Cerebellar cortex (tissue), 1 donor: ENCODE data around the gene BPIFA3.
A peak's percentile ranks its signal among the peaks of the same experiment; 100 is the strongest.

Experiments
- DNase-seq: peaks from one replicate; pipeline ENCODE4 v3.0.0-alpha.2; 2015; ENCODE audit warnings: low spot score

The BPIFA3 gene

DNA sequence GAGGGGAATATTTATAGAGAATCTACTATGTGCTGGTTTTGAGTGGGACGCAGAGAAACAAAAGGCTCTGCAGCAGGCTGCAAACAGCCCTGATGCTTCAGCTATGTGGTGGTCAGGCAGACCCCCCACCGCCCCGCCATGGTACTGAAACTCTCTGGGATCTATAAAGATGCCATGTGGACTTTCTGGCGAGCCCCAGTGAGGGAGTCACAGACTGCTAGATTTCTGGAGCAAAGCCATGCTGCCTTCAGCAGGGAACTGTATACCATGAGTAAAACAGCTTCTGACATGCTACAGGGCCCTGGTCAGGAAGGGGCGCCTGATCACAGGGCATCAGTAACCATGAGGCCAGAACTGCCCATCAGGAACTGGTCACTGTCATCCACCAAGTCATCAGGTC lies 46.6 kb downstream of the BPIFA3 start:
- DNase-seq, result peak; percentile 48

DNA sequence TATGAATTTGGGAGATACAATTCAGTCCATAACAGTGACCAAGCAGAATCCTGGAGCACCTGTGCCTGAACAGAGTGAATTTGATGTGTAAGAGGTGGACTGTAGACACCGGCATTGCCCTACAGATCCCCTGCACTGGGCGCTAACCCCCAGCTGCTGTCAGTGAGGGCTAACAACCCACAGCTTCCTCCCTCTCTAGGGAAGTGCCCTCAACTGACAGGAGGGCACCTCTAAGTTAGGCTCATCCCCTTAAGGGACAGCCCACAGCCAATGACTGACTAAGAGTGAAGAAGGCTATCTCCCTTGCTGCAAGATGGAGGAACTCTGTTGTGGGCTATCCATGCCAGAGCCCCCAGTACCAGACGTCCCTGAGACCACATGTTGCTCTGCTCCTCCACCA lies 50.5 kb downstream of the BPIFA3 start:
- no peak for DNase-seq

DNA sequence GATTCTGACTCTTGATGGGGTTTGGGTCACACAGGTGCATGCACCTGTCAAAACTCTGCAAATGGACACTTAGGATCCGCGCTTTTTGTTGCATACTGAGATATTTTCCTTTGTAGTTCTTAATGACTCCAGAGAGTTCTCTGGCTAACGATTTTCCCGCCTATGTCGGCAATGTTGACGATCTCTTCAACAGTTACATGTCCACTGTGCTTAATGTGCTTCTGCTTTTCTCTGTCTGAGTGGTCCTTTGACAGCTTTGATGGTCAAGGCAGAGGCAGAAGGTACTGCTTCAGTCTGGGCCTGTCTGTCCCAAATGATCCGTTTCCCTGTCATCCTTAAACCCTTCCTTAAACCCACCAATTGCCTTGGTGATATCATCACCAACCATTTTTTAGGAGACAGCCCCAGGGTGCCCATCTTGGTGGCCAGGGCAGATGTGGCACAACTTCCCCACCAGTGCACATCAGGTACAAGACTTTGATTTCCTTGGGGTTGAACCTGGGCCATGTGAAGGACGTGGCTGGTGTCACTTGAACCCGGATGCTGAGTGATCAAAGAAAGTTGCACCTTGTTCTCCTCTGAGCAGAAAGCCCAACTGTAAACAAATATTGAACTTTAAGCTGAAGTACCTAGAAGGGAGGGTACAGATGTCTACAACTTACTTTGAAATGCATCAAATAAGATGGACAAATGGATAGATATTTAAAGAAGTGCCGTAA lies 55.2 kb downstream of the BPIFA3 start:
- DNase-seq, result no peak

DNA sequence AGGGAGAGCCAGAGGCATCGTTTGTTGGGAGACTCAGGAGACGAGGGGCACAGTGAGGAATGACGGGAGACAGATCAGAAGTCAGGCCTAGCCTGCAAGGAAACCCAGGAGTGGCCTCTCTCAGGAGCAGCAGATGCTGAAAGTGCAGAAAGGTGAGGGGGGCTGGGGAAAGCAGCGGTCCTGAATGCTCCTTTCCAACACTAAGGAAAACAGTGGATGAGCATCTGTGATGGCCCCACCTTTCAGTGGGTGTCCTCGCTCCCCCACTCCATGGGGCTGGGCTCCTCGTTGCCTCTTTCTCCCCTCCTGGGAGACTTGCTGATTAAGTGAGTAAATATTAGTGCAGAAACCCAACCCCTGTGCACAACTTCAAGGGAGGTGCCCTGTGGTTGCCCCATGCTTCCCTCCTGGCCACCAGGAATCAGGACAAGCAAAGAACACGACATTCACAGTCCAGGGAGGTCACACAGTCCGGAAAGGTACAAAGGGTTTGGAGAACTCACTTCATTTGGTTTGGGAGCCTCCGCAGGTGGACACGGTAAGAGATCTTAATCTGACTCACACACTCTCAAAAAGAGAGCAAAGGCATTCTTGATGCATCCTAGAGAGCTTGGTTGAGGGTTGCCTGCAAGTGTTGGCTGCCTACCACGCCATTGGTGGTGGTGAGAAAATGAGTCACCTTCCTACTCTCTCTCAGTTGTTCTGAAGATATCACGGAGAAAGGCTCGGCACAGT lies 56.1 kb downstream of the BPIFA3 start:
- no peak for DNase-seq

DNA sequence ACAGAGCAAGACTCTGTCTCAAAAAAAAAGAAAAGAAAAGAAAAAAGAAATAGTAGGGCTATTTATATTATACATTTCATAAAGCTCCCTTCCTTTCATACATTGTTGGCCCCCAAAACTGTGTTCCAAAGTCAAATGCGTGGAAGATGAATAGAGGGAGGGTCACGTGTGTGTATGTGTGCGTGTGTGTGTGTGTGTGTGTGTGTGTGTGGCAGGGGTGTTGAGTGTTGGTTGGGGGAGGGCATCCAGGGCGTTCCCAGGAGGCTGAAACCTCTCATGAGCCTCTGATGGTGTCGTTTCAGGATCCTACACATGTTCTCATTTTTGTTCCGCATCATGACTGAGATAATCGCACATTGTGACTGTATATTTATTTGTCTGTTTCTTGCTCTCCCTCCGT lies 58.1 kb downstream of the BPIFA3 start:
- DNase-seq, result no peak

DNA sequence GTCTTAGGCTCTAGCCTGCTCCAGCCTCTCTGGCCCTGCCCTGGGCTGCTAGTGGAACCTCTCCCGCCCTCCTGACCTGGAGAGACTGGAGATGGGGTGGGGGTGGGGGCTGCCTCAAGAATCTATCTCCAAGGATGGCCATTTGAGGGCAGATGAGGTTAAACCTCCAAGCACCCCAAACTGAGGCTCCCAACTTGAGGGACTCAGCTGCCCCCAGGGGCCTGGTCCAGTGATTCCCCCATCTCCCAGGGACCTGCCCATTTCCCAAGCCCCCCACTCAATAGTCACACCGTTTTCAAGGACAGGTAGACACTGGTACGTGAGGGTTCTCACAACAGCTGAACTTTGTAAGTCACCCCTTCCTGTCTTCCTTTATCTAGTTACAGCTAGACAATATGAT lies 58.7 kb downstream of the BPIFA3 start:
- no peak for DNase-seq

DNA sequence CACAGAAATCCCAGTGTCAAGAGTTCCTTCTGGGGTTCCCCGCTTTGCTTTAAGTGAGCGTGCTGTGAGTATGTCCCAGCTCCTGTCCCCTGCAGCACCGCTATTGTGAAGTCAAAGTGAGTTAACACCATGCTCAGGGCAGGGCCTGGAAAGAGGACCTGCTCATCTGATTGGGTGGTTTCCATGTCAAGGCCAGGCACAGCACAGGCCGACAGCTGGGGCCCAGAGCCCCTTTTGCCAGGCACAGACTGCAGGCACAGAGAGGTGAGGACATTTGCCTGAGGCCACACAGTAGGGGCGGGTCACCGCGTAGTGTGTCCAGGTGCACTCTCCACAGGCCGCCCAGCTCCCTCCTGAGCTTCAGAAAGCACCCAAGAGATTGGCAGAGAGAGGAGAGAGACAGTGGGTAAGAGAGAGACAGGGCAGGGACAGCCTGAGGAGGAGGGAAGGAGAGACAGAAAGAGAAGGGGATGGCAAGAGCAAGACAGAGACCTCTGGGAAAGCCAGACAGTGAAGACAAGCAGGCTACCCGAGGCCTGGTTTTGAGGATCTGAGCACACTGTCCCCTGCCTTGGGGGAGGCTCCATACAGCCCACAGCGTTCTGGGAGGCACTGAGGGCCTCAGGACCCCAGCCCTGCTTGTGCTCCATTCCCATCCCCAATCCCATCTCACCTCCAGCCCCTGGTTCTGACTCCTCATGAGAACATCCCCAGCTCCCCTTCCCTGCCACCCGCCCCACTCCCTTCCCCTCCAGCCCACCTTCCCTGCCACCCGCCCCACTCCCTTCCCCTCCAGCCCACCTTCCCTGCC lies 59.4 kb downstream of the BPIFA3 start:
- no peak for DNase-seq
